NB4 (cell line): Measurements from ENCODE around the gene CSRNP3.

Source experiments
- DNase-seq: peaks from one replicate; pipeline ENCODE4 v3.0.0; 2010; ENCODE audit warnings: low read depth
- H3K4me3 ChIP-seq: one replicate; pipeline ENCODE4 v1.5.1; 2011; ENCODE audit warnings: mild to moderate bottlenecking, low read depth, low read length, moderate library complexity
- MYC ChIP-seq: IDR thresholded peaks from 2 replicates; pipeline ENCODE4 v1.6.1; 2011; ENCODE audit warnings: low read depth, low read length
- POLR2A ChIP-seq: IDR thresholded peaks from 2 replicates; pipeline ENCODE4 v1.6.1; 2011; ENCODE audit warnings: mild to moderate bottlenecking; ENCODE audit not compliant: insufficient read length; ENCODE audit errors: extremely low read depth
- TF ChIP-seq, protein P1 (sequence below): IDR thresholded peaks from one replicate; pipeline ENCODE4 v1.5.1; 2012; ENCODE audit warnings: low read depth, low read length
- TF ChIP-seq, protein P2 (sequence below): IDR thresholded peaks from 2 replicates; pipeline ENCODE4 v1.6.1; 2011; ENCODE audit warnings: low read depth, low read length

CSRNP3 gene, protein sequence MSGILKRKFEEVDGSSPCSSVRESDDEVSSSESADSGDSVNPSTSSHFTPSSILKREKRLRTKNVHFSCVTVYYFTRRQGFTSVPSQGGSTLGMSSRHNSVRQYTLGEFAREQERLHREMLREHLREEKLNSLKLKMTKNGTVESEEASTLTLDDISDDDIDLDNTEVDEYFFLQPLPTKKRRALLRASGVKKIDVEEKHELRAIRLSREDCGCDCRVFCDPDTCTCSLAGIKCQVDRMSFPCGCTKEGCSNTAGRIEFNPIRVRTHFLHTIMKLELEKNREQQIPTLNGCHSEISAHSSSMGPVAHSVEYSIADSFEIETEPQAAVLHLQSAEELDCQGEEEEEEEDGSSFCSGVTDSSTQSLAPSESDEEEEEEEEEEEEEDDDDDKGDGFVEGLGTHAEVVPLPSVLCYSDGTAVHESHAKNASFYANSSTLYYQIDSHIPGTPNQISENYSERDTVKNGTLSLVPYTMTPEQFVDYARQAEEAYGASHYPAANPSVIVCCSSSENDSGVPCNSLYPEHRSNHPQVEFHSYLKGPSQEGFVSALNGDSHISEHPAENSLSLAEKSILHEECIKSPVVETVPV

DNA sequence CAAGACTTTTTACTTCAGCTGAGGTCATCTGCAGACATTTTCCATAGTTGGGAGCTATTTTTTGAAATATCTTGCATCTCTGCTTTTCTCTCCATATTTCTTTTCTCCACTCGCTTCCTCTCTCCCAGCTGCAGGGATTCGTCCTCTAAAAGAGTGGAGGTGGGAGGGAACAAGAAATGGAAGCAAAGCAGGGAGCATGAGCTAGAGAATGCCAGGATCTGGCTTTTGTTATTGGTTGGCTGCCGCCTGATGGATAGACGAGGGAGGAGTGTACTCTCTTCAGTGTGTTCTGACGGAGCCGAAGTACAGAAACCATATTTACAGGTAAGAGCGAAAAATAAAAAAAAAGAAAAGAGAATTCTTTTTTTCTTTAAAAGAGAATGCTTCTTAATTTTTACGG is at the start of gene CSRNP3:
Gene CSRNP3 (plus strand): TSS at position 282 of the 400 bp plus-strand sequence. CDS start 125,368 bp downstream, outside the sequence.
- no peak for TF ChIP-seq MYC
- H3K4me3 ChIP-seq, result no peak within 1 kb of the TSS
- no peak for DNase-seq

DNA sequence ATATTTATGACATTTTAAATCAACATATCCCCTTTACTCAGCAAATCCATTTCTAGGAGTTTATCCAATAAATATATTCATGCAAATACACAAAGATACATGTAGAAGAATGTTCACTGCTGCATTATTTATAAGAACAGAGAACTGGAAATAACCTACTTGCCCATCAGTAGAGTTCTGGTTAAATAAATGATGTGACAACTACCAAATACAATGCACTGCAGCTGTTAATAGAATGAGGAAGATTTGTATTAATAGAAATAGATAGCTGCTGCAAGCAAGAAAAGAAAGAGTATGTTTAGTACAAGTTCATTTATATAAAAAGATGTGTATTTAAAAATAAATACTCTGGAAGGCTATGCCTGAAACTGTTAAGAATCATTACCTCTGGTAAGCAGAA is 49.3 kb upstream of the CSRNP3 start:
- DNase-seq, result no peak
- H3K4me3 ChIP-seq, result no peak overlapping the region
- no peak for TF ChIP-seq MYC

DNA sequence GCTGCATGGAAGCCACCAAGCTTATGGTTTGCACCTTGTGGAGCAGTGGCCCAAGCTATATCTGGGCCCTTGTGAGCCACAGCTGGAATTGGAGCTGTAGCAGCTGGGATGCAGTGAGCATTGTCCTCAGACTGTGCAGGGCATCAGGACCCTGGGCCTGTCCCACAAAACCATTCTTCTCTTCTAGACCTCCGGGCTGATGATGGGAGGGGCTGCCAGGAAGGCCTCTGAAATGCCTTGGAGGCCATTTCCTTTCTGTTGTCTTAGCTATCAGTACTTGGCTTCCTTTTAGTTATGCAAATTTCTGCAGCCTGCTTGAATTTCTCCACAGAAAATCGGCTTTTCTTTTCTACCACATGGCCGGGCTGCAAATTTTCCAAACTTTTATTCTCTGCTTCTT is 46.4 kb upstream of the CSRNP3 start:
- H3K4me3 ChIP-seq, result no peak overlapping the region
- TF ChIP-seq, protein P1, sequence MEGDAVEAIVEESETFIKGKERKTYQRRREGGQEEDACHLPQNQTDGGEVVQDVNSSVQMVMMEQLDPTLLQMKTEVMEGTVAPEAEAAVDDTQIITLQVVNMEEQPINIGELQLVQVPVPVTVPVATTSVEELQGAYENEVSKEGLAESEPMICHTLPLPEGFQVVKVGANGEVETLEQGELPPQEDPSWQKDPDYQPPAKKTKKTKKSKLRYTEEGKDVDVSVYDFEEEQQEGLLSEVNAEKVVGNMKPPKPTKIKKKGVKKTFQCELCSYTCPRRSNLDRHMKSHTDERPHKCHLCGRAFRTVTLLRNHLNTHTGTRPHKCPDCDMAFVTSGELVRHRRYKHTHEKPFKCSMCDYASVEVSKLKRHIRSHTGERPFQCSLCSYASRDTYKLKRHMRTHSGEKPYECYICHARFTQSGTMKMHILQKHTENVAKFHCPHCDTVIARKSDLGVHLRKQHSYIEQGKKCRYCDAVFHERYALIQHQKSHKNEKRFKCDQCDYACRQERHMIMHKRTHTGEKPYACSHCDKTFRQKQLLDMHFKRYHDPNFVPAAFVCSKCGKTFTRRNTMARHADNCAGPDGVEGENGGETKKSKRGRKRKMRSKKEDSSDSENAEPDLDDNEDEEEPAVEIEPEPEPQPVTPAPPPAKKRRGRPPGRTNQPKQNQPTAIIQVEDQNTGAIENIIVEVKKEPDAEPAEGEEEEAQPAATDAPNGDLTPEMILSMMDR, result no peak
- TF ChIP-seq POLR2A, result no peak
- no peak for TF ChIP-seq MYC
- TF ChIP-seq, protein P2, sequence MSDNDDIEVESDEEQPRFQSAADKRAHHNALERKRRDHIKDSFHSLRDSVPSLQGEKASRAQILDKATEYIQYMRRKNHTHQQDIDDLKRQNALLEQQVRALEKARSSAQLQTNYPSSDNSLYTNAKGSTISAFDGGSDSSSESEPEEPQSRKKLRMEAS, result no peak
- DNase-seq, result no peak

DNA sequence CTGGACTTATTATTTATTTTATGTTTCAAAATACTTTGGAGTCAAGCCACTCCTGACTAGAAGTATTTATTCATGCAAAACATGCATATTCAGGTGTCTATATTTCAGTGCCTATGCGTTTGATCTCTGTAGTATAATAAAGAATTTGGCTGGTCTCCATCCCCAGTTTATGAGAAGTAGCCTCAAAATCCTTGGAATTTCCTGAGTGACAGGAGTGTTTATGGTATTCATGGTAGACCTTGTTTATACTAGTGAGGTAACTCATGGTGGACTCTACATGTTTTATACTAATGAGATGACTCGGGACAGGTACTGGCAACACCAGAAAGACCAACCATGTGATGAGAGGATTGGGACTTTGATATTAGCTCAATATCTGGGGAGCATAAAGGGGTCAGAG is 43.9 kb upstream of the CSRNP3 start:
- no peak for DNase-seq
- no peak for TF ChIP-seq POLR2A
- TF ChIP-seq MYC, result no peak
- TF ChIP-seq, protein P1, result no peak
- TF ChIP-seq, protein P2, result no peak
- H3K4me3 ChIP-seq, result no peak overlapping the region

DNA sequence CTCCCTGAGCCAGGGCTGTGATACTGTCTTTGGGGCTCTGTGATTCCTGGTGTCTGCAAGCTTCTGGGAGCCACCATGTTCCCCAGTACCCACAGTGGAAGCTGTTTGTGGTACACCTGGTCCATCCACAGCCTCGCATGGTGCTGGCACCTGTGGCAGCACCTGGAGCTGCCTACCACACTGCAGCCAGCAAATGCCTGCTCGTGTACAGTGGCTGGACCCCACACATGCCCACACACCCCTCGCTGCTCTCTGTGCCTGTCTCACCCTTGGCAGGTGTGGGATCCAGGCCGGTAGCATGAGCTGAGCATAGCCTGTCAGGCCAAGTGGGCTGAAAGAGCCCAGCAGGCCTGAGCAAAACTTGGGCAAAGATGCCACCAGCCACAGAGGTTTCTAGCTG is 41.8 kb upstream of the CSRNP3 start:
- H3K4me3 ChIP-seq, result no peak overlapping the region
- TF ChIP-seq MYC (no peak), POLR2A (no peak)
- TF ChIP-seq, protein P2, result no peak
- TF ChIP-seq, protein P1, result no peak
- DNase-seq, result no peak

DNA sequence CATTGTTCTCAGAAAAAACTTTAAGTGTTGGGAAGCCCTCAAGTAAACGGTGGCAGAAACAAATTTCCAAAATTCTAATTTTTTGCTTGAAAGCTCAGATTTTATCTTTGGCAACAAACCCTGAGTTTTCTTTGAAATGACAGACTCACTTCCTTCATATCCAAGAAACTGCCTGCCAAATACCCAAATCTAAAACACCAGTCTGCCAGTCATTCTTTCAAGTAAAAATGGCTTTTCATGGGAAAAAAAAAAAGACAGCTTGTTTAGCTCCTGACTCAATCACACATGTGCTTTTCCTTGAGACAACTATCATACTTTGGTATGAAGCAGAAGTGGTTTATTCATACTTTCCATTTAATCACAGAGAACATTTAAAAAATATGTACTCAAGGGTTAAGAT is 40.6 kb upstream of the CSRNP3 start:
- DNase-seq, result no peak

More for the DNA sequence above, 40.6 kb upstream of the CSRNP3 start:
- H3K4me3 ChIP-seq, result no peak overlapping the region
- TF ChIP-seq POLR2A (no peak), MYC (no peak)
- TF ChIP-seq, protein P2, result no peak
- TF ChIP-seq, protein P1, result no peak
